OCI-M1 (cell line): Measurements from ENCODE around the gene EIPR1.
"Not testable (repeated sequence)": the region's sequence is repeated elsewhere in the genome, so short reads cannot be mapped to it uniquely, and the experiment has no call there.

Experiments used
- DNase-seq: peaks from one replicate; lab custom pipeline; 2025; lab: John Stamatoyannopoulos, UW

Gene EIPR1

GRCh38 chr2:3192920-3193319 is 184.7 kb downstream of the EIPR1 start:
- no peak for DNase-seq

DNA sequence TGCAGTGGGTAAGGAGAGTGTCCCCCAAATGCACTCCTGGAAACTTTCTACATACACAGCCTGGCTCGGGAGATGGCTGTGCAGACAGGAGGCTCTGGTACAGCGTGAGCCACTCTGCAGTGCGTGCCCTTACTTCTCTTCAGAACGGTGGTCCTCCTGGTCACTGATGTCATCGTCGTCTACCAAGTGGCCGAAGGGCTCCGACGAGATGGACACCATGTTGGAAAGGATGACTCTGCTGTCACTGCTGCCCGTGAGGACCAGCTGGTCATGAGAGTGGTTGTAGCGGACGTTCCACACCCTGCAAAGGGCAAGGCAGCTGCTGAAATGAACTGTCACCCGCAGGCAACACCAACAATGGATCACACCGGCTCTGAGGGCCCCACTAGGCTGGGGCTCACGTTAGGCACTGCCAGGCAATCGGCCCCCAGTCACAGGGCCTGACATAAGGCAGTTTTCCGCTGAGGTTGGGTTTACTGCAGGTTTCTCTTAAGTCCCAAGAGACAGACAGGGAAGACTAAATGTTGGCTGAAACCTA is 185.3 kb downstream of the EIPR1 start:
- DNase-seq = no peak

- DNase-seq = no peak
Observed at GRCh38 chr2:3189961-3190360, 187.7 kb downstream of the EIPR1 start.

- no peak for DNase-seq
Observed at GRCh38 chr2:3189076-3189591, 188.5 kb downstream of the EIPR1 start.

DNA sequence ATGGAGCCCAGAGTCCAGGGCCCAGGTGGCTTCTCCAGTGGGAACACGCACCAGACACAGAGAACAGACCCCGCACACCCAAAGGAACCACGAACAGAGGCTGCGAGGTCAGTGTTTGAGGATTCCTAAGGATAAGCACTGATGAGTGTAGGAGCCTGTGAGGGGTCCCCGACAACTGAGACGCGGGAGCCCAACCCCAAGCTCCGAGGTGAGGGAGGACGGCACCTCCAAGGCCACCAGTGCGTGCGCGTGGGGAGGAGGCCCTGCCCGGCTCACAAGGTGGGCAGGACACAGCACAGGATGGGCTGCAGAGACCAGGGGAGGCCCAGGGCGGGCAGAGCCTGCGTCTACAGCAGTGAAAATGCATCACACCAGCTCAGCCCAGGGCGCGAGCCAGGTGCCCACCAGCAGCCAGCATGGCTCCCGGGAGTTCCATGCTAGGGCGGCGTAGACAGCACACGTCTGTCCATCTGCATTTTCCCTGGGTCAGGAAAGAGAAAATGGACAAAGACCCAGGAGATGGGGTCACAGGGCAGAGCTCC is 189.1 kb downstream of the EIPR1 start:
- DNase-seq = no peak

GRCh38 chr2:3187467-3187866 is 190.2 kb downstream of the EIPR1 start:
- DNase-seq = no peak

DNA sequence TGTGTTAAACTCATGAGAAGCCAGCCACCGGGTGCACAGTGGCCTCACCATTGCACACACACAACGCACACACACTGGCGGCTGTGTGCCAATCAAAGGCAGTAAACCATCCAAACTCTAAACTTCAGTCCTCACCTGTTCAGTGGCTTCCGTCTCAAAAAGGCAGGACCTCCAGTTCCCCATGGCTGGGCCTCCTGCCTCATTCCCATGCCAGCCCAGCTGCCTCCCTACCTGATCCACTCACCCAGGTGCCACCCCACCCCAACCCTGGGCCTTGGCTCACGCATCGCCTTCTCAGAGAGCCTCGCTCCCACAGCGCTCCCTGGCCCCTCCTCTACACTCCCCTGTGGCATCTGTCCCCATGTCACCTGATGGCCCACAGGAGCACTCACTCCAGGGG is 190.9 kb downstream of the EIPR1 start:
- DNase-seq = no peak

GRCh38 chr2:3185910-3186309 is 191.7 kb downstream of the EIPR1 start:
- no peak for DNase-seq

DNA sequence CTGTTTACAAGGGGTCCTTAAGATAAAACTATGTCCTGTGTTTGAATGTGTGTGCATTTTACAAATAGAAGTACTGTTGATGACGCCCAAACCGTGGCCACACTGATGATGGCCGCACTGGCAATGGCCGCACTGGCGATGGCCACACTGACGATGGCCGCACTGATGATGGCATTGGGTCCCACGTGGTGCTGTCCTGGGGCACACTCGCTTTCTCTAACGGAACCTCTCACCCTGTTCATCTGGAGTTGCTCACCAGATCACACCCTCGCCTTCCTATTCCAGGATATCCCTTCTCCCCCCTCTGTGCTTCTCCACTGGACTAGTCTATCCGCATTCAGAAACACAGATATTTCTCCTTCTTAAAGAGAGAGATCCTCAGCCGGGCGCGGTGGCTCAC is 192.4 kb downstream of the EIPR1 start:
- DNase-seq = no peak

GRCh38 chr2:3184167-3184566 is 193.5 kb downstream of the EIPR1 start:
- DNase-seq = no peak

DNA sequence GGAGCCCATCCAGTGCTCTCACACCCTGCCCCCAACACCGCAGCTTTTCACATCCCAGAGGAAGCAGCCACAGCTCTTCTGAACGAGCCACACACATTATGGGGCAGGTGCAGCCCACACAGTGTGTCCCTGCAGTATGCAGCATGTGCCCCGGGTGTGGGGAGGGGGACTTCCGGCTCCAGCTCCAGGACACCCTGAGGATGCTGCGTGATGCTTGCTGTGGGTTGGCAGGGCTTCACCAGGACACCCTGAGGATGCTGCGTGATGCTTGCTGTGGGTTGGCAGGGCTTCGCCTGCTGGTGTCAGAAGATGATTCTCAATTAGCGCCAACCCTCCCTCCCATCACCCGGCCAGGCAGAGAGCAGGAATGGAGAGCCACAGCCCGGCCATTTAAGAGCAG is 193.9 kb downstream of the EIPR1 start:
- no peak for DNase-seq

DNA sequence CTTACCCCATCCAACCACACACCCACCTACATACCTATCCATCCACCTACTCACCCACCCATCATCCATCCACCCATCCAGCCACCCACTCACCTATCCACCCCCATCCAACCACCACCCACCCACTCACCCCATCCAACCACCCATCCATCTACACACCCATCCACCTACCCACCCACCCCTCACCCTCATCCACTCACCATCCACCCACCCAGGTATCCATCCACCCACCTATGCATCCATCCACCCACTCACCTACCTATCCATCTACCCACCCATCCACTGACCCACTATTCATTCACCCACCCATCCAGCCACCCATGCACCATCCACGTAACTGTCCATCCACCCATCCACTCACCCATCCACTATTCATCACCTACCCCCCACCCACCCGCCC is 194.8 kb downstream of the EIPR1 start:
- DNase-seq = no peak

GRCh38 chr2:3181416-3182010 is 196.1 kb downstream of the EIPR1 start:
- DNase-seq = no peak

GRCh38 chr2:3180909-3181221 is 196.8 kb downstream of the EIPR1 start:
- DNase-seq = not testable (repeated sequence)

DNA sequence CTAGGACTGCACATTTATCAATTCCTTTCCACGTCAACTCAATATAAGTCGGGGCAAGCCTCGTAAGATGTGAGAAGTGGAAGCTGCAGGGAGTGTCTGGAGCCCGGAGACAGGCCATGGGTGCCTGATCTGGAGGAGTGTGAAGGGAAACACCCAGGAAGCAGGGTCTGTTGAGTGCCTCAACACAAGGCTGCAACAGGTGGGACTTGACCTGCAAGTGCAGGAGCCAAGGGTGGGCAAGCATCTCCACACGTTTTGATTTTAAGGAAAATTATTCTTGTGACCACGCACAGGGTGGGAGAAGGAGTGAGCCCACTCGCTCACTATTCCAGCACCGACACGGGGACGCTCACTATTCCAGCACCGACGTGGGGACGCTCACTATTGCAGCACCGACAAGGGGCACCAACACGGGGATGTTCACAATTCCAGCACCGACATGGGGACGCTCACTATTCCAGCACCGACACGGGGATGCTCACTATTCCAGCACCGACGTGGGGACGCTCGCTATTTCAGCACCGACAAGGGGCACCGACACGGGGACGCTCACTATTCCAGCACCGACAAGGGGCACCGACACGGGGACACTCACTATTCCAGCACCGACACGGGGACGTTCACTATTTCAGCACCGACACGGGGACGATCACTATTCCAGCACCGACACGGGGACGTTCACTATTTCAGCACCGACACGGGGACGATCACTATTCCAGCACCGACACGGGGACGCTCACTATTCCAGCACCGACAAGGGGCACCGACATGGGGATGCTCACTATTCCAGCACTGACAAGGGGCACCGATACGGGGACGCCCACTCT is 197.3 kb downstream of the EIPR1 start:
- no peak for DNase-seq

DNA sequence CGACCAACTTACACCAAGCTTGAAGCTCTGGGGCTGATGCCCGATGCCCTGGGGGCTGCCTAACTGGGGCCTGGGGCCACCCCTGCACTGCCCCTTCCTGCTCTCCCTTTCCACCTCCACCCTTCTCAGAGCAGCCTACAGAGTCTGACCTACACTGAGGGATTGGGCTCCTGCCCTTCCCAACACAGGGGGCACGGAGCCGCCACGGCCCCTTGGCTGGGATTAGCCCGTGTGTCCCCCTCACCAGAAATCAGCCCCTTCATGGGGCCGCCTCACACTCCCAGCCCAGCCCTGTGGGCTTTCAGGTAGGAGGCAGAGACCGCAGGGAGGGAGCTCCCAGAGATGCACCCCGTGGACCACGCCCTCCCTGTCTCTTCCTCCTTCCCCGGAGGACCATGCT is 198.0 kb downstream of the EIPR1 start:
- DNase-seq = no peak

DNA sequence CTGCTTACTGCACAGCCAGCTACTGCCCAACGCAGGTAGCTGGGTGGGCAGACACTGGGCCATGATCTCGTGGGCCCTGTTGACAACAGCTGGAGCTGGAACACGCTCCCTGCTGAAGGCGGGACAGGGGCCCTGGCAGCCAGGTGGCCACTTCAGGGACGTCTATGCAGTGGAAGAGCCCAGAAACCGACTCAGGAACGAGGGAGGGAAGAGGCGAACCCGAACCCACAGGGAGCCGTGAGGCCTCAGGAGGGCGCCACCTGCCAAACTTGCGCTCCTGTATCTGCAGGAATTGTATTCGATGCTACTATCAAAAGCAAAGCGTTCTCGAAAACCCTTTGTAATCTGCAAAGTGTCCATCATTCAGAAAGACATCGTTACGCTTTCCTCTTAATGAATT is 198.4 kb downstream of the EIPR1 start:
- no peak for DNase-seq

GRCh38 chr2:3178578-3179031 is 199.0 kb downstream of the EIPR1 start:
- DNase-seq = no peak

DNA sequence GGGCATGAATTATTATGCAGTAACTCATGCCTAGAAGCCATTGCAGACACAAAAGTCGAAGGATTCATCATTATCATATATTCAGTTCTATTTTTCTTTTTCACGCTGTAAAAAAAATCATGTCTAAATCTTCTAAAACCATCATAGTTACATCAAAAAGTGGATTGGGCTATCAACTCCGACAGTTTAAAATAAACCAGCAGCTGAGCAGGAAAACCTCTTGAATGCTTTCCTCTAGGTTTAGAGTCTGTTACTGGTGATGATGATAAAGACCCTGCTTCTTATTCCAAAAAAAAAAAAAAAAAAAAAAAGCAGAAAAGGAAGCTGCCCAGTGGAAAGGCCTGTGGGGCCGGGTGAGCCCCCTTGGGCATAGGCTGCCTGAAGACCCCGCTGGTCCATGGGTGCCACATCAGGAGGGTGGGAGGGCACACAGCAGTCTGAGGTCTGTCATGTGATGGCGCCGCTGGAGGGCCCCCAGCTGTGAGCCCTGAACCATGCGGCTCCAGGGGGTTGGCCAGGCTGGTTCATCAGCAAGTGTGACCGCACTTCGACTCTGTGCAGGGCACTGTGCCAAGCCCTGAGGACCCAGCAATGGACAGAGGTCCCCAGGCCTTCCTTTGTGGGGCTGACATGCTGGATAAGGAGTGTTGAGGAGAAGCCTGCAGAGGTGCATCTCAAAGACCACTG is 199.6 kb downstream of the EIPR1 start:
- DNase-seq = no peak

- DNase-seq = no peak
Observed at GRCh38 chr2:3176869-3177255, 200.8 kb downstream of the EIPR1 start.

GRCh38 chr2:3176071-3176868 is 201.3 kb downstream of the EIPR1 start:
- no peak for DNase-seq

DNA sequence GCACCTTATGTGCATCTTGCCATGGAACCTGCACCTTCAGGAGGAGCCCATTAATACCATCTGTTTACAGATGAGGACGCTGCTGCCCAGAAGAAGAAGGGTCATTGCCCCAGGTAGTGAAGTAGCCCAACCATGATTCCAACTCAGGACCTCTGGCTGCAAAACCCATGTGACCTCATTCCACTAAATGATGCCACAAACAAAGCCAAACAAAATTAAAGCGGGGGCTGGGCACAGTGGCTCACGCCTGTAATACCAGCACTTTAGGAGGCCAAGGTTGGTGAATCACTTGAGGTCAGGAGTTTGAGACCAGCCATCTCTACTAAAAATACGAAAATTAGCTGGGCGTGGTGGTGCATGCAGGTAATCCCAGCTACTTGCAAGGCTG is 202.1 kb downstream of the EIPR1 start:
- DNase-seq = no peak
